Measurements from ENCODE around the gene NINL.
A peak's percentile ranks its signal among the peaks of the same experiment; 100 is the strongest.

NINL gene

DNA sequence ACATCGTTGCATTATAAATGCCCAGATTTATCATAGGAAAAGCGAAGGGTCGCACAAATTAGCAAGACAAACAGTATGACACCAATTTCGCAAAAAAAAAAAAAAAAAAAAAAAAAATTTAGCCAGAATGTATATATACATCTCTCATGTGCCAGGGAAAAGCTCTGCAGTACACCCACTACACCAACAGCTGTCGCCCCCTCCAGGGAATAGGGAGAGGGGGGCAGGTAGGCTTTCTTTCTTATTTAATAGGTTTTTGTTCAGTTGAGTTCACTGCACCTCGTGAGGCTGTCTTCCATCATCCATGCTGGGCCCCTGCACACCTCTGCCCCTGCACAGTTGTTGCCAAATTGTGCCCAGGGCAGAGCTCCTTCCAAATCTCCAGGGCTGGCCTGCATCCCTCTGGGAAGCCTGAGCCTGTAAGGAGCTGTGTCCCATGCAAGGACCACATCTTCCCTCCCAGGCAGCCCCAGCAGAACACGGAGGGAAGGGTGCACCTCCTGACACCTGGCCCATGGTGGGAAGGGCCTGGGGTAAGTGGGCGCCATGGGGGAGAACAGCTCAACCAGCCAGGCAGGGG, 85.4 kb downstream of the NINL start:
- DNase-seq, result no peak

DNA sequence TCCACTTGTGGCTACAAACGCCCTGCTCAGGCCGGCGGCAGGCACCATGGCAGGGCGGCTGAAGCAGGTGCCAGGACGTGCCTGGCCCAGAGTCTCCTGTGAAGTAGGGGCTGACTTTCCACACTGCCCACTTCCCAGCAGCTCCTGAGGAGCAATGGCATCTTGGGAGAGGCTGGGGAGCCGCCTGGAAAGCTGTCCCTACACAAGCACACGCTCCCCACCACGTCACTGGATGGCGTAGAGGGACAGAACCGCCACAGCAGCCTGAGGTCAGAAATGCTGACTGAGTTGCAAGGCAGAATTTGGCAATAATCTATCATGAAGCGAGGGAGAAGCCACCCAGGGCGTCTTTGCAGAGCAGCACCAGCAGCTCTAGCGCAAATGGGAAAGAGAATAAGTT, 86.3 kb downstream of the NINL start:
- no peak for DNase-seq

DNA sequence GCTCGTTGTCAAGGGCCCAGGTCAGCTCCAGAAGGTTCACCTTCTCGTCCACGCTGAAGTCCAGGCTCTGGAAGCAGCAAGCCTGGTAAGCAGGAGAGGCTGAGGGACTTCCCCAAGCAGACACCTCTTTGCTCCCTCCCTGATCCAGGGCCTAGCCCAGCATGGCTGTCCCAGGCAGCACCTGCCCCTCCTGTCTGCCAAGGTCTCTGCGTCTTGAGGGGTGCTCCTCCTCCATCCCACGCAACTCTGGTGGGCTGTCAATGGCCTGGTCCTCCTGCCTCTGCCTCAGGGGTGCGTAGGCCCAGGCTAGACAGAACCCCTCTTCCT, 87.1 kb downstream of the NINL start:
- DNase-seq, result no peak

DNA sequence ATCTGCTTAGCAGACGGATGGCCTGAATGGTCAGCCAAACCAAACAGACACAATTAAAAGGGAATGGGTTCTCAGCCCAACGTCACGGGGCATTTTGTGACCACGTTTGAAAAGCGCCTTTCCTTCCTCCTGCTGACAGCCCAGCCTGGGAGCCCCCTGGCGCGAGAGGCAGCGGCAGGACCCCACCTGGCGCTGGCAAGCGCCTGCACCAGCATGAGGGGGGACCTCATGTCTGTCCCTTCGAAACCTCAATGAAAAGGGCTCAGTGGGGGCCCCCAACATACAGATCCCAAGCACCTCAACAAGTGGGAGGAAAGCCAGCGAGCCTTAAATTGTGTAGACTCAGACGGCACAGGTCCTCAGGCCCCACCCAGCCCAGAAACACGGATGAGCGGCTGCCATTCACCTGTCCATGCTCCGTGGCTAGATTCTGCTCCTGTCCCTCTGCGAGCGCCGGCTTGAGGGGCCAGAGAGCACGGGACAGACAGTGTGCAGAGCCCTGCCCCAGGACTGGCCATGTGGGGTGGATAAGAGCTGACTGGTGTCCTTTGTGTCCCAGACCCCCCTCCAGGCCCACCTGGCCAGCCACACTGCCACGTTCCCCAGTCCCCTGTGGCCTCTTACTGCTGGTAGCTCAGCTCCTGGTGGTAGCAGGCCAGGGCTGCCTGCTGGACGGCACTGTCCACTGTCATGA, 87.6 kb downstream of the NINL start:
- DNase-seq, result no peak

DNA sequence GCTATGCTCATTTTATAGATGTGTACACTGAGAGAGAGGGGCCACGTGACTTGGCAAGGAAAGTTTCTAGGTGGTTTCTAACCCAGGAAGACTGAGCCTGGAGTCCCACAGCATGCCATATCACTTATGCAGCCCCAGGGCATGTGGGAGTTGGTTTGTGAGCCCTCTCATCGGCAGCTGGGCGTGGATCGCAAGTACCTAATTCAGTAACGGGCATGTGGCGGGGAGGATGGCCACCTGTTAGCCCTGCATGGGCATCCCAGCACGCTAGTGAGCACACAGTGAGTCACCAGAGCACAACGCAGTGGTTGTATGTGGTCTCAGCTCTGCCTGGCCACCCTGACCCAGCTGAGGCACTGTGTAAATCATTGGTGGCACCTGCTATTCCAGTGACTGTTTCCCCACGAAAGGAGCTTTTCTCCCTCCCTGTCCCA, 88.3 kb downstream of the NINL start:
- no peak for DNase-seq

DNA sequence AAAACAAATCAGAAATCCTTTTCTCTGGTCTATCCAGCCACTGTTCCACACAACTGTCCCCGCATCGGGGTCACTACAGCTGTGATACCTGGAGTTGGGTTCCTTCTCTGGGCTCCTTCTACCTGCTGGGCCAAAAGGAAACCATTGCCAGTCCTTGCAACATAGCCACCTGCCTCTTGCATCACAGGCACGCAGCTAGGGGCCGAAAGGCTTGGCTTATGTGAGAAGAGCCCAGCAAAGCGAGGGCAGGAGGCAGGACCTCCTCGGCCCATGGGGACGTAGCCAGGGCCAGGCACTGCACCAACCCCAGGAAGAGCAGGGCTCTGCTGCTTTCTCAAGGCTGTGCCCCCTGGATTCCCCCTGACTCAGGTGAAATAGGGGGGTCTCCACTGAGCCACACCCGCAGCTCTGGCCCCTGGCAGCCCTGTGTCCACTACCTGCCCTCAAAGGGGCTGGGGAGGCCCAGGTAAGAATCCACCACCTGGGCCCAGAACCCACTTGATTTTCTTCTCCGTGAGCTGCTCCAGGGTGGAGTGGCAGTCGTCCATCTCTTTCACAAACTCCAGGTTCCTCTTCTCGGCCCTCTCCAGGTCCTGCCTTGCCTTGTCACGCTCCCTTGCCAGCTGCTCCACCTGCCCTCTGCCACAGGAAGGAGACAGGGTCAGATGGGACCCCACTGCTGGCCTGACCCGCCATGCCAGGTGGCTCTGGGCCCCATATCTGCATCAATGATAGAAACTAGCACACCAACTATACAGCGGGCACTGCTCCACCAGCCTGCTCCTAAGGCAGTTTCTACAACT, 89.0 kb downstream of the NINL start:
- DNase-seq, result no peak

DNA sequence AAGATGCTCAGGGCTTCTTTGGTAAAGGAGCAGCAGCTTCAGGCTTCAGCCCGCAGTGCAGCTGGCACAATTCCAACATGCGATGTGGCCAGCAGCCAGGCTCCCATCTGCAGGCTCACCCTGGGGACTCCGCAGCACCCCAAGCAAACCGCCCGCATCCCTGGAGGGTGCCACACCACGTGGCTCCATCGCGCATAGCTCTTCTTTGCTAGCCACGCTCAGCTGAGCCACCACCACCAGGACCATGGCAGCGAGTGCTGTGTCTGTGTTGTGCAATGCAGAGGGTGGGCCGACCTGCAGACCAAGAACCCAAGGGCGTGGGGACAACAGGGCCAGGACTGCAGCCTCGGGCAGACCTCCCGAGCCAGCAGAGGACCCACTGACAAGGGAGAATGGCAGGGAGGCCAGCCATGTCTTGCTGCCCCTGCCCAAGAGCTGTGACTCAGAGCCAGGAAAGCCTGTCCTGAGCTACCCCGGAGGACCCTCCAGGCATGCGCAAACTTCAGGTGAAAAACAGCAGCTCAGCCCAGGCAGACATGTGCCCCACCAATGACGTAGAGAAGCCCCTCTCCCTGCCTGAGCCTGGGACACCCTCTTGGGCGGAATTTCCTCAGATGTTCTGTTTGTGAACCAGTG, 90.0 kb downstream of the NINL start:
- DNase-seq, result no peak

DNA sequence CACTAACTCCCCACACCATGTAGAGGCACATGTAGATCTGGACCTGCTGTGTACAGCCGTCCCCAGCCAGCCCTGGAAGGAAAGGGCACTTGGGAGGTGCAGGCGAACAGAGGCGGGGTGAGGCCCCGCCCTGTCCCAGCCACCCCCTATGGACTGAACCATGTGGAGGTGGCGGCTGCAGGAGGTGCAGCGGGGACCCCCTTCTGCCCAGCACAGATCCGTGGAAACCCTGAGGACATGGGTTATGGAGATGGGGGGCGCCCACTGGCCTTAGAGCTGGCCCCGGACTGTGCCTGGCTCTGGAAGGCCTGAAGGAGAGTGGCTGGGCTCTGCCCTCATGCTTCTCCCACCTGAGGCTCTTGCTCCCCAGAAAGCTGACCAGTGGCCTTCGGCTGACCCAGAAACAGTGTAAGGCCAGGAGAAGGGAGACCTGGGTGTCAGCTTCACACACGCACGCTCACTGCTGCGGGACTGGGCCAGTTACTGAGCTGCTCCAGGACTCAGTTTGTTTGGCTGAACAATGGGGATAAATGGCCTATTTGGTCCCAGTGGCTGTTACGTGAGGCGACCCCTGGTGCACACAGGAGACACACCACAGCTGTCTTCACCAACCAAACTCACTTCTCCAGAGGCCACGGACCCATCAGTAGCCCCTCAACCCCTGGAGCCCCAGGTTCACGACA, 90.7 kb downstream of the NINL start:
- no peak for DNase-seq

DNA sequence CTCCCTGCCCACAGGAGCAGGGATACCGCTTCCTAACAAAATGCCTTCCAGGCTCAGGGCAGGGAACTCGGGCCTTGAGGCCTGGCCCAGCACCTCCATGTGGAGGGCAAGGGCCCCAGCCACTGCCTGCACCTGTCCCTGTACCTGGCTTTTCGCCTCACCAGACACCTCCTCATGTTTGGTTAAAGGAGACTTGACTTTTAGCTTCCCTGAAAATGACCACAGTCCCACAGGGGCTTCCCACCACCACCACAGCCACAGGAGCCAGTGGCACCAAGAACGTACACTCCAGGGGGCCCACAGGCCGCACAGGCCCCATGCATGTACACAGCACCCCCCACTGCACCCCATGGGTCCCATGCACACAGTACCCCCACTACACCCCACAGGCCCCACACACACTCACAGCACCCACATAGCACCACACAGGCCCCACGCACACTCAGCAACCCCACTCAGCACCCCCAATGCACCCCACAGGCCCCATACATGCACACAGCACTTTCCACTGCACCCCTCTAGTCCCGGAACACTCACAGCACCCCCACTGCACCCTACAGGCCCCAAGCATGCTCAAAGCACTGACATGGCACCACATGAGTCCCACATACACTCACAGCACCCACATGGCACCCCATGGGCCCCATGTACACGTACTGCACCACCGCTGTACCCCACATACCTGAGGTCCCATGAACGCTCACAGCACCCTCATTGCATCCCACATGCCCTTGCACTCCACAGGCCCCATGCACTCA, 91.4 kb downstream of the NINL start:
- DNase-seq, result no peak

DNA sequence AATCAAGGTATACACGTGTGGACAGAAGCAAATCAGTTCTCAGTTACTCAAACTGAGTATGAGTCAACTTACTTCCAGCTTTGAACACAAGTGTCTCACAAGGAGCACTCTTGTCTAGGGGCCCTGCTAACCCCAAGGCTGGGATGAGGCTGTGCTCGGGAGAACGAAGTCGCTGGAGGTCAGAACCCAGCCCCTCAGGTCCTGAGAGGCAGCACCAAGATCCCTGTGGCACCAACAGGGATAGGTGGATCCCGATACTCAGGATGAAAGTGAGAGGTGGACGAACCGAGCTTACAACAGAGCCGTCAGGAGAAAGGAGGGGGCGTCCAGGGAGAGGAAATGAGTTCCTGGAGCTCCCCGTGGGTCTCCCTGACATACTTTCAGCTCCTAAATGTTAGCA, 92.2 kb downstream of the NINL start:
- DNase-seq, result no peak

DNA sequence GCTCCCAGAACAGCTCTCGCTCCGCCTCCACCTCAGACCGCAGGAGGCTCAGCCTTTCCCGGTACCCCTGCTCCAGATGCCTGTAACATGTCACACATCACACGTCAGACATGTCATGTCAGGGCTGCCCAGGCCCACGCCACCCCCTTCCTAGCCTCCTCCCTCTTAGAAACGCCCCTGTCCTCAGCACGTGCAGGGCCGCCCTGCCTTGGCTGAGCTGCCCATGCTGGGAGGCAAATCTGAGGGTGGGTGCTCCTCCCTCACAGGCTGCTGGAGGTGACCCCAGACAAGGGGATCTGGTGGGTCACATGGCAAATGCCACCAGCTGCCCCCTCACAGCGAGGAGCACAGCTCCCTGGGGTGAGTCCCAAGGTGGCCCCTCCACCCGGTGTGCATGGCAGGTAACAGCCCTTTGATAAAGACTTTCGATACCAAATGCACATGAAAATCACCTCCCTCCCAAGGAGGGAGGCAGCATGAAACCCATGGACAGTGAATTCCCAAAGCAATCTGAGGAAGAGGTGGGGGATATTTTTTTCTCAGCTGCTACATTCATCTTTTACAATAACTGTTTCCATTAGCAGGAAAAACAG, 93.8 kb downstream of the NINL start:
- DNase-seq, result no peak

DNA sequence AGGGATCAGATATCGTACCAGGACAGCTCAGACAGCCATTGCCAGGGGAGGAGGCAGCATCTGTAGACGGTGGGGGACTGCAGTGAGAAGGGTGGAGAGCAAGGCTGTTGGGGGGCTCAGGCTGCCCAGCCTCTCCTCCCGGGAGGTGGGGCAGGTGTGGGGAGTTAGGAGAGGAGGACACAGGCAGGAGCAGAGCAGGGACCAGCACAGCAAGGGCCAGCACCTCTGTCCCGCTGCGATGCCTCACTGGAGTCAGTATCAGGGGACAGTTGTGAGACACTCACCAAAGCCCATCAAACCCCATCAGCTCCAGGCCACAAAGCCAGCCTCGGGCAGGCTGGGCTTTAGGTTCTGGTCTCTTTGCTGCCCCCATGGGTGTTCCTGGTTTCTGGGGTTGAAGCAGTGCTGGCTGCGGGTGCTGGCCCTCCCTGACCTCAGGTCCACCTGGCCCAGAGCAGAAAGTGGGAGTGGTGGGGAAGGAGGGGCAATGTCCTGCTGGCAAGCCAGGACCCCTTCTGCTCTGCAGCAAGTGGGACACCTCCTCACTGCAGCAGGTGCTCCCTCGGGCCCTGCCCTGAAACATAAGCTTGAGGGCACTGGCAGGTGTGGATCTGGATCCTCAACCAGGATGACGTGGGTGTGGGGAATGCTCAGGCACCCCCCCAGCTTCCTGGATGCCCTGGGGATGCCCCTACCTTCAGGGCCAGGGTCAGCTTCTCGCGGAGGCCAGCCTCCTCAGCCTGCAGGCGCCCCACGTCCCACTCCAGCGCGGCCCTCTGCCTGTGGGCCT, 94.5 kb downstream of the NINL start:
- DNase-seq, result no peak

DNA sequence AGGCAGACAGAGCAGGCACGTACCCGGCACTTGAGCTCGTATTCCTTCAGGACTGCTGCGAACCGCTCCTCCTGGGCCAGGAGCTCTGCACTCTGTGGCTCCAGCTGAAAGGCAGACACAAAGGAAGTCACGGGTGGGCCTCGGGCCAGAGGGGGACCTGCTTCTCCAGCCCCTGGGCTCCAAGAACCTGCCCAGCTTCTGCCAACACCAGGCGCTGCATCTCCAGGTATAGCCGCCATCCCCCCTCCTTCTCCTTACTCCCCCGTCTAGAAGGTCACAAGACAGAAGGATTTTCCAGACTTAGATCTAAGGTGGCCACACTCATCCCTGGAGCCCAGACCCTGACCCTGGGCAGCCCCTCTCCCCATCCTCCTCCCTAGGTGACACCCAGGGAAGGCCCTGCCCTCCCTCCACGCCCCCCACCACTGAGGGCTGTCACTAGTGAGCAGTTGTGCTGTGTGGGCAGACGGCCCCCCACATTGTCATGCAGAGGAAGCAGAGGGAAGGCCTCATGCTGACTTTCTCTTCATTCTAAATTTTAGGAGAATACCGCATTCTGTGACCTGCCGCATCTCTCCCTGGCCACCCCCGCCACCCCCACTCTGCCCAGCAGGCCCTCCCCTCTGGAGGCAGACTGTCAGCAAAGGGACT, 96.0 kb downstream of the NINL start:
- DNase-seq, result no peak

DNA sequence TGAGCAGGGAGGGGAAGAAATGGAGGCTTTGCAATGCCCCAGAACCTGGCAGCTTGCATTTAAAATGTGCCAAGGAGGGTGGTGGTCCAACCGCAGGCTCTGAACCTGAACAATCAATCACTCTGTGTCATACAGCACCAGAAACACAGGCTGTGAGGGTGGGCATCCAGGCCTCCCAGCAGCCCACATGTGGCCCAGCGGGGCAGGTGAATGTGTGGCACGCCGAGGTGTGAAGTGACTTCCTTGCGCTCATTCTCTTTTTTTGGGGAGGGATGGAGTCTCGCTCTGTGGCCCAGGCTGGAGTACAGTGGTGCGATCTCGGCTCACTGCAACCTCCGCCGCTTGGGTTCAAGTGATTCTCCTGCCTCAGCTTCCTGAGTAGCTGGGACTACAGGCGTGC, 97.4 kb downstream of the NINL start:
- DNase-seq, result no peak

DNA sequence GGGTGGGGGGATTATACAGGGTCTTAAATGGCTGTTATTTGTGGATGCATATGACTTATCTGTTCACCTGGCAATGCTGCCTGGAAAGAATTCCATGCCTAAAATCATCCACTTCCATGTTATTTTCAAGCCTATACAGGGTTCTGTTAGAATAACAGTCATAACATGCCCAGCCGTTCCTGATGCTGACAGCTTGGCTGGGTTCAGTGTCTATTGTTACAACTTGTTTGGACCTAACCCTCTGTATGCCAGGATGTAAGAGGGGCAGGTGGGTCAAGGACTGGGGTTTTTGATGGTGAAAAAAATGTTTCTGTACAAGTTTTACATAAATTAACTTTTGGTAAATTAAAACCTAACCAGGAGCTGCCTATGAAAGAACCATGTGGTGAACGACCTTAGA, 98.0 kb downstream of the NINL start:
- DNase-seq, result no peak

DNA sequence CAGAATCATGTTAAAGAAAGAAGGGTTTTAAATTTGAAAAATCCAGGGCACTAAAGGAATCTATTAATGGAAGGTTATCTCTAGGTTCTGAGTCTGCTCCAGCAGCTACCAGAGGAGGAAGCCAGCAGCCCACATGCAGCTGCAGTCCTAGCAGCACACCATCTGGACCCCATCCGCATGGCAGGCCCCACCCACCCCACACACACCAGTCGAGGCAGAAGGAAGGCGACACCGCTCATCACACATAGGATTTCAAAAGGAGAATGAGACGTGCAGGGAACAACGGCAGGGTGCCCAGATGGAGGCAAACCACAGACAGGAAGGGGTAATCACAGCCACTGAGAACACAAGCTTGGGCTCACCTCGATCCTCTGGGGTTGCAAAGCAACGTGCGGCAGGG, 99.0 kb downstream of the NINL start:
- DNase-seq, result peak; percentile 34

DNA sequence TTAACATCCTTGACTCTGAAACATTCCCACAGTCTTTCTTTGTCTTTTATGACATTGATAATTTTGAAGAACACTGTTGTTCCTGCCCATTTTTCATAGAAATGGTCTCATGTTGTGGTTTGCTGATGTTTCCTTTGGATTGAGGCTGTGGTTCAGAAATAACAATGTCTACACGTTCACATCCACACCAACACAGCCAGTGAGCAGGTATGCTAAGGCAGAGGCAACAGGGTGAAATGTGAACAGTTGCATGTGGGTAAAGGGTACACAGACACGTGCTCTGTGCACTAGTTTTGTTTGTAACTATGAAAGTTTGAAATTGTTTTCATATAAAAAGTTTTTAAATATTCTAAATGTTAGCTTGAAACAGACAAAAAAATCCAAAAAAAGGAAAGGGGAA, 99.5 kb downstream of the NINL start:
- no peak for DNase-seq

DNA sequence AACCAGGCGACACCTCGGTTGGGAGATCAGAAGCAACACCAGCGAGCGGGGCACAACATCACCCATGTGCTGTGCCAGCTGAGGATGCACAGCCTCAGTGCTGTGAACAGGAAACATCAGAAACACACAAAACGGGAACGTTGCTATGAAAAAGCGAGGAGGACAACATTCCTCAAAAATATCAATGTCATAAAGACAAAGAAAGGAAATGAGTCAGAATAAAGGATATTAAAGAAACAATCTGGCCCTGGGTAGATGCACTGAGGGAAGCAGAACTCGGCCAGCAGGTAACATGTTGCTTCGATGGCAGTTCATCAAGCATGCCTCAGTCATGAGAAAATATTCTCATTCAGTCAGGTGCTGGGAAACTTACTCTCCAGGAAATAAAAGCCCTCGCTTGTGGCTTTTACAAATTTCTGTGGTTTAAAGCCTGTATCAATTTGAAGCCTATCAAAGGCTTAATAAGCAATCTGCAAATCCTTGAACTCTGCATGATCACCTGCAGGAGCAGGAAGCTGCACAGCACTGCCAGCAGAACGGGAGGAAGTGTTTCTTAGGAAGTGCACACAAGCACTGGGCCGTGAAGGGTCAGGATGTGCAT, 100.3 kb downstream of the NINL start:
- DNase-seq, result no peak

DNA sequence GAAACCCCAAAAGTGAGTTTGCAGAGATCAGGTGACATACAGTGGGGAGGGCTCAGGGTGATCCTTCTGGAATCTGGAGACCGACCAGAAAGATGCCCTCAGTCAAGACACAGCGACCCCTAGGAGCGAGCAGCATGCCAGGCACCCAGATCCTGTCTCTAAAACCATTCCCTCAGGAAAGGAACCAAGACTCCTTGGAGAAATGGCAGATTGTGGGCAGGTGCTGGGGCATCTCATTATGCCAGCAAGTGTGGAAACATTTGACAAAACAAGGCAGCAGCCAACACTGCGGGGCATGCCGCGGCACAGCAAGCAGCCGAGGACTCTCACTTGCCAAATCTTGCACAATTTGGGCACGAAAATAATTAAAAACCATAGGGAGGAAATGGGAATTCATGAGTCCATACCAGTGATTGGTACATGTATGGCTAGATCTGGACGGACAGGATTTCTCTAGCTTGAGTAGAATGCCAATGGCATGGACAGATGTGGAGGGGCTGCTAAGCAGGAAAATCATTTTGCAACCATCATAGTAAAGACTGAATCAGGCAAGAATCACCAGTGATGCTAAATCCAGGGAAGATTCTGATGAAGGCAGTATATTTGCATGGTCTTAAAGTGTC, 101.0 kb downstream of the NINL start:
- no peak for DNase-seq
